Endothelial cell of umbilical vein (primary cell): ENCODE data around the gene RABIF. TPM values are rescaled to one million over a fixed set of nuclear protein-coding genes. Genes with fewer than 3 reads are reported as not detected.

Experiments used
- polyA plus RNA-seq, 4 experiments: library from polyadenylated mRNA; depleted of rRNA in 3 of 4; stranded (reverse) in 3 of 4; unstranded in 1 of 4; fragments of >200 nt; gene quantifications; 2 replicates each; pipeline versions ENCODE4 v1.2.1 to v1.2.3, GENCODE V29; 2011 to 2012; ENCODE audit warnings: missing spikeins in 1 of 4
- small RNA-seq: library from RNA; depleted of rRNA; stranded (forward); fragments of <200 nt; gene quantifications from one replicate; pipeline ENCODE3, GENCODE V24; 2012; ENCODE audit warnings: low replicate concordance, low read depth; ENCODE audit not compliant: insufficient read depth, insufficient read length
- total RNA-seq: library from RNA; stranded (reverse); gene quantifications from 2 replicates; pipeline ENCODE4 v1.2.3, GENCODE V29; 2021

RABIF gene
- total and polyA plus RNA-seq, 2 donors (not counting 3 experiments of a cell fraction or from before 2014, with no cell fraction given) = 15.8 to 17.1 TPM

Small RNA genes lying within 50 kb of the gene (small RNA-seq; reads per million reads assigned to genes)
- gene RF00019 = not detected

Other genes starting within 250 kb of the RABIF start
- gene SYT2, start 178.7 kb downstream of the RABIF start, total RNA-seq = not detected in 2 replicates
- gene SYT2, start 178.7 kb downstream of the RABIF start, polyA plus RNA-seq = not detected in 2 replicates
- gene KDM5B, start 80.7 kb downstream of the RABIF start, total RNA-seq = 65.5 and 69.8 TPM in 2 replicates
- gene KDM5B, start 80.7 kb downstream of the RABIF start, polyA plus RNA-seq = 25.2 and 25.9 TPM in 2 replicates
- 1.5 and 1.7 TPM in 2 replicates for gene PCAT6, start 78.2 kb downstream of the RABIF start, total RNA-seq
- 2.4 and 2.9 TPM in 2 replicates for gene PCAT6, start 78.2 kb downstream of the RABIF start, polyA plus RNA-seq
- gene KLHL12, start 38.1 kb upstream of the RABIF start, total RNA-seq = 22.8 and 25.2 TPM in 2 replicates
- gene KLHL12, start 38.1 kb upstream of the RABIF start, polyA plus RNA-seq = 20.6 and 23.0 TPM in 2 replicates
- 66.9 and 67.2 TPM in 2 replicates for gene ADIPOR1, start 69.2 kb upstream of the RABIF start, total RNA-seq
- gene ADIPOR1, start 69.2 kb upstream of the RABIF start, polyA plus RNA-seq = 122 and 135 TPM in 2 replicates
- gene CYB5R1, start 78.1 kb upstream of the RABIF start, total RNA-seq = 28.8 and 32.2 TPM in 2 replicates
- gene CYB5R1, start 78.1 kb upstream of the RABIF start, polyA plus RNA-seq = 28.0 and 29.0 TPM in 2 replicates
- gene TMEM183A, start 118.2 kb upstream of the RABIF start, total RNA-seq = 59.4 and 65.5 TPM in 2 replicates
- gene TMEM183A, start 118.2 kb upstream of the RABIF start, polyA plus RNA-seq = 92.1 and 110 TPM in 2 replicates
- gene PPFIA4, start 137.3 kb upstream of the RABIF start, total RNA-seq = 0.16 and 0.22 TPM in 2 replicates
- gene PPFIA4, start 137.3 kb upstream of the RABIF start, polyA plus RNA-seq = 0.13 and 0.17 TPM in 2 replicates
- not detected in 2 replicates for gene MYOG, start 196.9 kb upstream of the RABIF start, total RNA-seq
- not detected in 2 replicates for gene MYOG, start 196.9 kb upstream of the RABIF start, polyA plus RNA-seq
- gene ADORA1, start 238.6 kb upstream of the RABIF start, total RNA-seq = not detected in 2 replicates
- 0.08 and 0.15 TPM in 2 replicates for gene ADORA1, start 238.6 kb upstream of the RABIF start, polyA plus RNA-seq